ENCODE results near the gene SLC25A4.
A peak's percentile ranks its signal among the peaks of the same experiment; 100 is the strongest.
"Not testable (repeated sequence)": the region's sequence is repeated elsewhere in the genome, so short reads cannot be mapped to it uniquely, and the experiment has no call there.

Gene SLC25A4

GRCh38 chr4:185142912-185143600 lies at the start of gene SLC25A4:
SLC25A4 (plus strand) TSS chr4:185143266; CDS start chr4:185143373, 107 bp downstream.
- DNase-seq (ENCODE audit: low spot score) = peak; percentile 92

GRCh38 chr4:185093603-185094002 lies 49.5 kb upstream of the SLC25A4 start:
- no peak for DNase-seq (ENCODE audit: low spot score)

GRCh38 chr4:185096032-185096653 lies 46.9 kb upstream of the SLC25A4 start:
- peak; percentile 63 for DNase-seq (ENCODE audit: low spot score)

GRCh38 chr4:185098474-185098873 lies 44.6 kb upstream of the SLC25A4 start:
- no peak for DNase-seq (ENCODE audit: low spot score)

GRCh38 chr4:185099024-185099682 lies 43.9 kb upstream of the SLC25A4 start:
- no peak for DNase-seq (ENCODE audit: low spot score)

- DNase-seq (ENCODE audit: low spot score) = no peak
Measured at GRCh38 chr4:185099940-185100339, 43.1 kb upstream of the SLC25A4 start.

GRCh38 chr4:185100423-185100822 lies 42.6 kb upstream of the SLC25A4 start:
- no peak for DNase-seq (ENCODE audit: low spot score)

- no peak for DNase-seq (ENCODE audit: low spot score)
Measured at GRCh38 chr4:185101354-185101890, 41.6 kb upstream of the SLC25A4 start.

- no peak for DNase-seq (ENCODE audit: low spot score)
Measured at GRCh38 chr4:185104733-185105132, 38.3 kb upstream of the SLC25A4 start.

GRCh38 chr4:185106353-185106752 lies 36.7 kb upstream of the SLC25A4 start:
- no peak for DNase-seq (ENCODE audit: low spot score)

- not testable (repeated sequence) for DNase-seq (ENCODE audit: low spot score)
Measured at GRCh38 chr4:185107574-185107973, 35.5 kb upstream of the SLC25A4 start.

- DNase-seq (ENCODE audit: low spot score) = no peak
Measured at GRCh38 chr4:185108185-185108584, 34.9 kb upstream of the SLC25A4 start.

GRCh38 chr4:185108669-185109068 lies 34.4 kb upstream of the SLC25A4 start:
- DNase-seq (ENCODE audit: low spot score) = no peak

- no peak for DNase-seq (ENCODE audit: low spot score)
Measured at GRCh38 chr4:185109736-185110135, 33.3 kb upstream of the SLC25A4 start.

- no peak for DNase-seq (ENCODE audit: low spot score)
Measured at GRCh38 chr4:185110375-185110823, 32.7 kb upstream of the SLC25A4 start.

GRCh38 chr4:185112104-185112503 lies 31.0 kb upstream of the SLC25A4 start:
- DNase-seq (ENCODE audit: low spot score) = no peak

- DNase-seq (ENCODE audit: low spot score) = no peak
Measured at GRCh38 chr4:185113340-185113739, 29.7 kb upstream of the SLC25A4 start.

GRCh38 chr4:185115827-185116232 lies 27.2 kb upstream of the SLC25A4 start:
- no peak for DNase-seq (ENCODE audit: low spot score)

- no peak for DNase-seq (ENCODE audit: low spot score)
Measured at GRCh38 chr4:185117300-185117934, 25.6 kb upstream of the SLC25A4 start.

GRCh38 chr4:185118876-185119275 lies 24.2 kb upstream of the SLC25A4 start:
- no peak for DNase-seq (ENCODE audit: low spot score)

- DNase-seq (ENCODE audit: low spot score) = not testable (repeated sequence)
Measured at GRCh38 chr4:185119467-185119866, 23.6 kb upstream of the SLC25A4 start.

- DNase-seq (ENCODE audit: low spot score) = no peak
Measured at GRCh38 chr4:185119927-185120630, 23.0 kb upstream of the SLC25A4 start.
